Measurements from ENCODE around the gene UCP1.
"Not testable (repeated sequence)": the region's sequence is repeated elsewhere in the genome, so short reads cannot be mapped to it uniquely, and the experiment has no call there.

UCP1 gene

DNA sequence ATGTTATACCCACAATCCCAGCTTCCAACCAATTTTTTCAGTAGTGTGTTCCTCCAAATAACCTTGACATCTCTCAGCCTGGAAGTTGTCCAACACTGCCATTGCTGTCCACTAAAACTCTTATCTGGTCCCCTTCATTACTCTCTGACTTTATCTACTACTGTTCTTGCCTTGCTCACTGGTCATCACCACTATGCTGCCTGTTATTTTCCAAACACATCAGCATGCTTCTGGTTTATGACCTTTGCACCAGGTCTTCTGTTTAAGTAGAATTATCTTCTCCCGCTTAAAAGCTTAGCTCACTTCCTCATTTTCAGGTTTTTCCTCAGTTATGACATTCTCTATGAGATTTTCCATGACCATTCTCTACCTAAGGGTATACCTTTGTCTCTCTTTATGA, 39.3 kb downstream of the UCP1 start:
- DNase-seq = no peak

DNA sequence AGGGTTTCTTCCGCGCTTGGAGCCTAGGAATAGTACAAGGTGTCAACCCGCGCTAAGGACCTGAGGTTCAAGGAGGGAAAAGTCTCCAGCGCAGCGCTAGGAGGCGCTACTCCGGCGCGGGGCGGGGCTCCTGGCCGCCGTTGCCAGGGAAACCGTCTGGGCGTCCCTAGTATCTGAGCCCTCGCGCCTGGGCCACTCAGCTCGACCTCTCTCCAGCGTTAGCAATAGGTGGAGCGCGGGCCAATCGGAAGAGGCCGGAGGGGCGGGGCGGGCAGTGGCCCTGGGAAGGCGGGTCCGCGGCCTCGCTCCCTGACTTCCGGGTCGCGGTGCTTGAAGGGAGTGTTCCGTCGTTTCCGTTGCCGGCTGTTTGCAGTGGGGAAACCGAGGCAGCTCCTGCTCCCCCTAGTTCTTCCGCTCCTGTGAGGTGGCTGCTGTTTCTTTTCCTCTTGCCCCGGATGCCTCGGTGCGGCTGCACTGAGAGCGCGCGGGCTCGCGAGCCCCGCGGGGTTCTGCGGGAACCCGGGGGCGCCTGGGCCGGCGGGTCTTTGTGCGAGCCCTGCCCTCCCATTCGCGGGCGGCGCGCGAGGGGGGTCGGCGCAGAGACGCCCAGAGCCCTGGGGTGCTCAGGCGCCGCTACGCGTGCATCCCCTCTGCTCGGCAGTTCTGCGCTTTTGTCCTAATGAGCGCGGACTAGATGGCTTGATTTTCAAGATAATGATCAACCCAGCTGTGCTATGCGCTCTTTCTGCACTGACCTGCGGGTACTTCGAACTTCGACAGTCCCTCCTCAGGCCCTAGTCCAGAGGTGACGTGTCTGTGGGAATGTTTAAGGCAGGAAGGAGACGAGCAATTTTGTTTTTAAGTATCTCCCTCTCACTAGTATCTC, 44.7 kb downstream of the UCP1 start, which contains the start of gene ELMOD2:
Gene ELMOD2, plus strand, starts transcription at position 312 of the 886 bp plus-strand sequence. CDS start 1,261 bp downstream, outside the sequence.
- DNase-seq = peak; percentile 96

DNA sequence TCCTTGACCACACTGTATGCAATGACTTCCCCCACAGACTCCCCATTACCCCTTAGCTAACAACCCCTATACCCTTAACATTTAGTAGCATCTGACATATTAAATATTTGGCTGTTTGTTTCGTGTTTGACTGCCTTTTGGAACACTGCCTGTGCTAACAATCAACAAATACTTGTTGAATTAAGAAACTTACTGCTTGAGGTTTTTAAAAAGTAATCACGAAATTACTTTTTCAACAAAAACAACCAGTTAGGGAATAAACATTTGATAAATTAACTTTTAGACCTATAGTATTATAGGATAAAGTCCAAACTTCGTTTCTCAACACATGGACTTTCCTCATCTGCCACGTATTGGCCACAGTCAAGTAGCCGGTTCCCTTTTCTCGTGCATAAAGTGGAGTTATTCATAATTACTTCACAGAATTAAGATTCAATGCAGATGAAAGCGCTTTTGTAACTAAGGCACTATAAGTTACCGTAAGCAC, 45.3 kb downstream of the UCP1 start:
- no peak for DNase-seq

DNA sequence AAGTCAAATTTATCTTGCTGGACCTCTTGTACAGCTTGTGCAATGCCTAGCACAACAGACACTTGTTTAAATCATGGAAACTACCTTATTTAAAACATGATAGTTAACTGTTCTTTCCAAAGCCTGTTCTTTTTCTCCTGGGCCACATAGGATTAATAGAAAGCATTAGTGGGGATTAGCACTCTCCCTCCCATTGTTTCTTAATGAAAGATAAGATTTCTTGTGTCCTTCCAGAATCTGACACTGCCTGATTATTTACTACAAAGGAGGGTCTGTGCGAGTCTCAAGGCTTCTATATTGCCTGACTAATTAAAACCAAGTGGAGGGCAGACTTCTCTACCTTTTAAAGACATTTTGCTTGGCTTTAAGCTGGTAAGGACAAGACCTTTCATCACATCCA, 53.3 kb downstream of the UCP1 start:
- DNase-seq = no peak

DNA sequence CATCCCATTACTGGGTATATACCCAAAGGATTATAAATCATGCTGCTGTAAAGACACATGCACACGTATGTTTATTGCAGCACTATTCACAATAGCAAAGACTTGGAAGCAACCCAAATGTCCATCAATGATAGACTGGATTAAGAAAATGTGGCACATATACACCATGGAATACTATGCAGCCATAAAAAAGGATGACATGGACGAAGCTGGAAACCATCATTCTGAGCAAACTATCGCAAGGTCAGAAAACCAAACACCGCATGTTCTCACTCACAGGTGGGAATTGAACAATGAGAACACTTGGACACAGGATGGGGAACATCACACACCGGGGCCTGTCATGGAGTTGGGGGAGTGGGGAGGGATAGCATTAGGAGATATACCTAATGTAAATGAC, 55.0 kb downstream of the UCP1 start:
- not testable (repeated sequence) for DNase-seq
